NCI-H82 (cell line): ENCODE data around the gene TBC1D1.
"Not testable (repeated sequence)": the region's sequence is repeated elsewhere in the genome, so short reads cannot be mapped to it uniquely, and the experiment has no call there.

Source experiments
- DNase-seq: peaks from one replicate; lab custom pipeline; 2025; lab: John Stamatoyannopoulos, UW

TBC1D1 gene

DNA sequence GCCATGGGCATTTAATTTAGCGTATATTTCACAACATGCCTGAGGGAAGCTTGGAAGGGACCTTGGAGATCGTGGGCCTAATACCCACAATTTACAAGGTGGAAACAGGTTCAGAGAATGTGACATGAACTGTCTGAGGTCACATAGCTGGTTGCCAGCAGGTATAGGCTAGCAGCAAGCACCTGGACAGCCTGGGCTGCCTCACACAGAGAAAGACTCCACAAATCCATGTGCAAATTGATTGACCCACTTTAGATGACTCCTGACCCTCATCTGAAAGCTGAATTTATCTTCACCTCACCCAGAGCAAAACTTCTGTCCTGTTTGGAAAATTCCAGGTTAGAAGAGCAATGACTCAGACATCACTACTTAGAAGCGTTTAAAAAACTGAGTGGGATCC is 75.2 kb downstream of the TBC1D1 start:
- DNase-seq: no peak

DNA sequence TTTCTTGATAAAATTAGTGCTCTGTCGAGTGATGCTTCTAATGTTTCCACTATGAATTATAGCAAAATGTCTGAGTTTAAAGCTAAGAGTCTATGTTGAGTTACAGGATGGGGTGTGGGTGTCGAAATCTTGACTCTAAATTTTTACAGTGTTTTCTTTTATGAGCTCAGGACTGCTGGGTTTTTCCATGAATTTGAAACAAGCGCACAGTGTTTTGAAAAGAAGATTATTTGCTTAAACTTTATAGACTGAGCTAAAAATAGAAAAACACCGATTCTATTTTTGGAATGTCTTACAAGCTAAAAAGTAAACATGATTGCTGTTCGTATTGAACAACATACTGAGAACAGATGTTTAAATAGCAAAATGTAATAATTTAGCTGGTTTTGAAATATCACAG is 76.9 kb downstream of the TBC1D1 start:
- DNase-seq: no peak

DNA sequence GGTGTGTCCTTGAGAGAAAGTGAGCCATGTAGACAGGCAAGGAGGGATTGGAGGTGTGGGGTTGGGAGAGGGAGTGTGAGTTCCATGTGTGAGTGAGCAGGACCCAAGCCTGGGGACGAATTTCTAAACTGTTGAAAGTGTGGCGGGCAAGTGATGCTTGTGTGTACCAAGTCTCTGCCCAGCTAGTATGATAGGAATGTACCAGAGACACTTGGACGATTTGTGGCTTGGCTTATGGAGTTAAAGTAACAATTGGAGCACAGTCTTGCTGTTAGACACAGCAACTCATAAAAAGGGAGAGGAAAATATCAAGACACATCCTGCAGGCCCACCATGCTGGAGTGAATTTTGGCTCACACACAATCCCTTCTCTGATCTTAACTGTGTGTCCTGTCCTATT is 77.9 kb downstream of the TBC1D1 start:
- no peak for DNase-seq

DNA sequence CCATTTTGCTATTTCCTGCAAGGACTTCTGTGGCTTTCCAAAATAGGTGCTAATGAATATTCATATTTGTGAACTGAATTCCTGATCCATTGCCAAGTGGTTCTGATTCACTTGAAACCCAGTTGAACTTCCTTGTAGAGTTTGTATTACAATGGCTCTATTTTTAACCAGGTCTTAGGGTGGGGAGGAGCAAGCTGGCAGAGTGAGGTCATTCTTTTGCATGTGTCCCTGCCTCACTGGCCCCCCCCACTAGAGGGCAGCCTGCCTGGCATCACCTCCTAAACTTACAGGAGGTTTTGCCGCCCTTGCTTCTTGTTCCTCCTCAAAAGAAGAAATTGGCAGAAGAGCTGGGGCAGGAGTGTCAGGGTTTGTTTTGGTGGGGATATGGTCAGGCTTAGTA is 79.8 kb downstream of the TBC1D1 start:
- DNase-seq: peak; percentile 11

DNA sequence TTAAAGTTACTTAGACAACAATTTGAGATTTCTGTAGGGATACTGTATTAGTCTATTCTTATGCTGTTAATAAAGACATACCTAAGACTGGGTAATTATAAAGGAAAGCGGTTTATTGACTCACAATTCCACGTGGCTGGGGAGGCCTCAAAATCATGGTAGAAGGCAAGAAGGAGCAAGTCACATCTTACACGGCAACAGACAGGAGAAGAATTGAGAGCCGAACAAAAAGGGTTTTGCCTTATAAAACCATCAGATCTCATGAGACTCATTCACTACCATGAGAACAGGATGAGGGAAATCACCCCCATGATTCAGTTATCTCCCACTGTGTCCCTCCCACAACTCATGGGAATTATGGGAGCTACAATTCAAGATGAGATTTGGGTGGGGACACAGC is 80.3 kb downstream of the TBC1D1 start:
- DNase-seq: no peak

DNA sequence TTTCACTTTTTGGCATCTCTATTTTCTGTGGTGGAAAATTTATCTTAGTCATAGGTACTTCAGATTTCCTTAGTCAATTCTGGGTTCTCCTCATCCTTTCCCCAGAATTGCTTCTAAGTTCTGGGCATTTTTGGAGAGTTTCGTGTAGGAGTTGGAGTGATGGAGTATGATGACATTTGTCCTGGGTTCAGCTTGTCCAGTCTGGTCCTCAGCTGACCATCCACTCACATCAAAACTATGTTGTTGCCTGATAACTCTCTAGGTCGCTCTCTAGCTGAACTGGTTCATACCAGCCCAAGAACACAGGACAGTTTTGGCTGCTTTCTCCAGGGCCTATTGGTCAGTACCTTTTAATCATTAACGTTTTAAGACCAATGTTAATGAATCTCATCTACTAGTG is 82.6 kb downstream of the TBC1D1 start:
- DNase-seq: no peak

DNA sequence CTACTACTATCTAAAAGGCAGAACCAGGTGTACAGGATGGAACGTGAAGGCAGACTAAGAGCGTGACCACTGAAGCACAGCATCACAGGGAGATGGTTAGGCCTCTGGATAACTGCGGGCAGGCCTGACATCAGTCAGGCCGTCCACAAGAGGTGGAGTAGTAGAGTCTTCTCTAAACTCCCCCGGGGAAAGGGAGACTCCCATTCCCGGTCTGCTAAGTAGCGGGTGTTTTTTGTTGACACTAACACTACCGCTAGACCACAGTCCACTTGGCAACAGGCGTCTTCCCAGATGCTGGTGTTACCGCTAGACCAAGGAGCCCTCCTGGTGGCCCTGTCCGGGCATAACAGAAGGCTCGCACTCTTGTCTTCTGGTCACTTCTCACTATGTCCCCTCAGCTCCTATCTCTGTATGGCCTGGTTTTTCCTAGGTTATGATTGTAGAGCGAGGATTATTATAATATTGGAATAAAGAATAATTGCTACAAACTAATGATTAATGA is 84.5 kb downstream of the TBC1D1 start:
- DNase-seq: not testable (repeated sequence)

DNA sequence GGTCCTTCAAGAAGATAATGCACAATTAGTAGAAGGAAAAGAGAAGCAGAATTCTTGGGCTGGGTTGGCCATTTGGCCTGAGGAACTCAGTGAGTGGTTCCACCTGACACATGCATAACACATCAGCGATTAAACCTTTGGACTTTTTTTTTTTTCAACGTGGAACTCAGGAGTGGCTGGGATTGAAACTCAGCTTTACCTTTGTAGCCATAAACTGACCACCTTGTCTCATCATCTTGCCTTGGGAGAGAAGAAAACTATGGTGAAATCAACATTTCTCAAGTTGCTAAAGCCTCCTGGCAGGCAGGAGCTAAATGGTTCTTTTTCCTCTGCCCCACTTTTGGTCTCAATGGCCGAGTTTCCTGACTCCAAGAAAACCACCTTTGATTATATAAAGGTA is 85.6 kb downstream of the TBC1D1 start:
- DNase-seq: peak; percentile 38

DNA sequence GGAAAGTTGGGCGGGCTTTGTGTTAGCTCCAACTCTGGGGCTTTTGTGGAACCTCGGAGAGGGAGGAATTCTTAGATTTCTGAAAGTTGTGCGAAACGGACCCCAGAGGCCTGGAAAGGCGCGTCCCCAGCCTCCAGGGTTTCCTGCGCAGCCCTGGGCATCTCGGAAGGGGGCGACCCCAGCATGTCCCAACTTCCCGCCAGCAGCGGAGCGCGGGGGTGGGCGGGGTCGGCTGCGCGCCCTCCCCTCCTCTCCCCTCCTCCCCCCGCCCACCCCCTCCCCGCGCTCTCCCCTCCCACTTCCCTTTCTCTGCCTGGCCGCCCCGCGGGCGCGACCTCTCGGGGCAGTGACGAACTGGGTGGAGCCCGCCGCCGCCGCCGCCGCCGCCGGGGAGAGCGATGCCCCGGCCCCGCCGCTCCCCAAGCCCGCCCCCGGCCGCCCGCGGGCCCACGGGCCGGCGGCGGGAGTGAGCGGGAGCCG is 86.1 kb downstream of the TBC1D1 start:
- DNase-seq: peak; percentile 82

DNA sequence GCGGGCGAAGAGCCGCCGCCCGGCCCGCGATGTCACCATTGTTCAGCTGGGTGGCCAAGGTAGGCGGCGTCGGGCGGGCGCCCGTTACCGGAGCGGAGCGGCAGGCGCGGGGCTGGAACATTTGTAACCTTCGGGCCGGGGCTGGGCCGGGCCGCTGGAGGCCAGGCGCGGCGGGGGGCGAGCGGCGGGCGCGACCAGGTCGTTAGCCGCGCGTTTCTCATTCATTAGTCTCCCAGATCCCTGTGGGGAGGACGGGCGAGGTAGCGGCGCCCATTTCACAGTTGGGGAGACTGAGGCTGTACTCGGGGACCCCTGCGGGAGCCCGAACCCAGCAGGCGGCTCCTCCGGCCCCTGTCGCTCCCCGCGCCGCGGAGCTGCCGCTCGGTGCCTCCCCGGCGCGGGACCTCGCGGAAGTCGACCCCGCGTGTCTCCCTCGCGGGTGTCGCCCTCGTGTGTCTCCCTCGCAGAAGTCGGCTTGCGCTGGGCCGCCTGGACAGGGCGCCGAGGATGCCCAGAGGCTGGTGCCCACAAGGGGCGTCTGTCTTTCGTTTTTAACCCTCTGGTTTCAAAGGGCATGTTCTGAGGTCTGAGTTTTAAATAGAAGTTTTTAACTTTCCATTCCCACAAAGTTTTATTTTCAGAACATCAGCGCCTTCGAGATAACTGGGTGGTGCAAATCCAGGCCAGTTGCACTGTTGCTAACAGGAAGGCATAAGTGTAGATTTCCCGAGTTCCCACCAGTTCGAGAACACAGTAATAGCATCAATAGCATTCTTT is 86.8 kb downstream of the TBC1D1 start:
- peak; percentile 58 for DNase-seq

DNA sequence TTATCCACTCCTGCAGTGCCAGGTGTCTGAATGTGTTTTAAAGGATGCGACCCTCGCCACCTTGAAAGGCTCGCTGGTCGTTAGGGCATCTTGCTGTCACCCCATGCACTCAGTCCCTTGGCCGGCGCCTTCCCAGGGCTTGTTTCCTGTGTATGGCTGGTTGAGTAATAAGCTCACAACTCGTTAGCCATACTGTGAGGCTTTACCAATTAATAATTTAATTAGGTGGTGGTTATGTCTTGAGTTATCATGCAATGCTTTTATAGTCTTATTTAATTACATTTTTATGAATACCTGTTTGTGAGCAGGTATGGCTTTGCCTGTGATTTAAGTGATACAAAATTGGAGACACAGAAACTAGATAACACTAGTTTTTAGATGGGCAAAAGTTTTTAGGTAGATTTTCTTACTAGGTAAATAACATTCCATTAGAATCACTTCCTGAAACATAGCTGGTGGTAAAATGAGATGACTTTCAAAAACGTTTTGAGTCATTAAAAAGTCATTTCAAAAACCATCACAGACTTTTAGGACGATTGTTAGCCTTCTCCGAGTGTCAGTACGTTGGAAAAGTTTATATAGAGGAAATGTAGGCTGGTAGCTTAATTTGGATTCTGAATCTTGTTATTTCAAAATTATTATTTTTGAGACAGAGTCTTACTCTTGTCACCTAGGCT is 87.5 kb downstream of the TBC1D1 start:
- DNase-seq: peak; percentile 25

DNA sequence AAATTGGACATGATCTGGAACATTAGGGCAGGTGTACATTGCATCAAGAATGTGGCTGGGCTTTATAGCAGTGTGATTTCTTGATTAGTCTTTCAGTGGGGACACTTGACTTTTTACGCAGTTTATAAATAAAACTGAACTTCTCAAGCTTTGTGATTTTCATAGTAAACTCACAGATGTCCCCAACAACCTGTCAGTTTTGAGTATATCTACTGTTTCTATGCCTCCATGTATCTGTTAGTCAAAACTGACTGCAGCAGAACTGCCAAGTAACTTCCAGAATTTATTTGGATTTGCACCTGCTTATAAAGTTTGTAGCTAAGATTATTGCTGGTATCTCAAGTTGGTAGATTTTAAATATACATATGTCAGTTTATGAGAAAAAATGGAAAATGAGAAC is 89.4 kb downstream of the TBC1D1 start:
- no peak for DNase-seq

DNA sequence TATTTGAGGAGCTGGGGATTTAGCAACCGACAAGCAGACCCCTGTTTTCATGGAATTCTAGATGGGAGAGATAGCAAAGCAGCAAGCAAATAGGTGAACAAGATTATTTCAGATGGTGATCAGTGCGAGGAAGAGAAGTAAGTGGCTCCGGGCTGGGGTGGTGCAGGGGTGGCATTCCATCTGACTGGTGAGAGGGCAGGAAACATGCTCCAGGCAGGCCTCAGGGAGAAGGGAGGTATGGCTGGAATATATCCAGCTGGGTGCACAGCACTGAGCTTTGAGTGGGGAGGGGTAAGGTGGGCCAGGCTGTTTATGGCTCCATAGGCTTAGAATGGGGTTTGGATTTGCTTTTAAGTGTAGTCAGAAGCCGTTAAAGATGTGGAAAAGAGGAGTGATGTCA is 90.5 kb downstream of the TBC1D1 start:
- DNase-seq: no peak

DNA sequence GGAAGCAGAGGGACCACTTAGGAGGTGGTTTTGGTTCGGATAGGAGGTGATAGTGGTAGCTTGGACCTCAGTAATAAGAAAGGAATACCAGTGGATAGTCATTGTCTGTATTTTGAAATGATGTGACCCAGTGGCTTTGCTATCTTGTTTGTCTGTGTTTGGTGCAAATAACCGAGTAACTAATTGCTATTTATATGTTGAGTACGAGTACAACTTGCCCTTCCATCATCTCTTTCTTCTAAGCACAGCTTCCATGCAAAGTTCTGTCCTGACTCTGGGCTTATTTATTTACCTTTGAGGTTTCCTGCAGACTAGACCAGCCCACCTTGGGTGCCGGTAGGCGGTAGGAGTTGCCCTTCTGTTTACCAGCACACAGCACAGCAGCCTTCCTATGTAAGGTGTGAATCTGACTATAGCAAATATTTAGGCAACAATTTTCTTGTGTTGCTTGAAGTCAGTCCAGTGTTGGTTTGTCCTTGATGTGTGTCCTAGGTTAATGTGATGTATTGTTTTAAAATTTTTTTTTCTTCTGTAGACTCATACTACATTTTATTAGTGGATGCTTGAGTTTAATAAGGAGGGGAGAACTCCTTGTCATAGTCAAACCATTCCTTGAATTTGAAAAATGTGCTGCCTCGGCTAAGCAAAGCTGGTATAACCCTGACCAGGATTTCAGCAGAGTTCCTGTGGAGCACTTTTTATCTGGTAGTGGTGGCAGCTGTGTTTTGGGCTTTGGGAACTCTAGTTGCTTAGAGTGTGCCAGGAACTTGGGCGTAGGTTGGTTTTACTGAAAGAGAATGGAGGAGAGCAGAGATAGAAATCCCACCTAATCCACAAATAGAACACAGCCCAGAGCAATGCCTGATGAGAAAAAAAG is 91.2 kb downstream of the TBC1D1 start:
- no peak for DNase-seq

DNA sequence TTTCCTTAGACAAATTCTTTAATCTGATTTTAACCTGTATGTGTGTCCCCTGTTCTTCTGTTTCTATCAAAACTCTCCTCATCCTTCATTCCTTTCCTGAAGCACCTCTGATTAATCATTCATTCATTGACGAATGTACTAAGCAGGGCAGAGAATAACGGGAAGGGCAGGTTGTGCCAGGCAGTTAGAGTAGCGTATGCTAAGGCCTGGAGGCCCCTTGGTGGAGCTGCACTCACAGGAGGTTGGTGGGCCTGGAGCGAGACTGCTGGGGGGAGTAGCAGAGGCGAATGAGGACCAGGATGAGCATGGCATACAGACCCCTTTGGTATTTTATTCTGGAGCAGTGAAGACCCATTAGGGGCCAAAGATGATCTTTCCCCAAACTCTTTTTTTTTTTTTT is 91.9 kb downstream of the TBC1D1 start:
- no peak for DNase-seq

DNA sequence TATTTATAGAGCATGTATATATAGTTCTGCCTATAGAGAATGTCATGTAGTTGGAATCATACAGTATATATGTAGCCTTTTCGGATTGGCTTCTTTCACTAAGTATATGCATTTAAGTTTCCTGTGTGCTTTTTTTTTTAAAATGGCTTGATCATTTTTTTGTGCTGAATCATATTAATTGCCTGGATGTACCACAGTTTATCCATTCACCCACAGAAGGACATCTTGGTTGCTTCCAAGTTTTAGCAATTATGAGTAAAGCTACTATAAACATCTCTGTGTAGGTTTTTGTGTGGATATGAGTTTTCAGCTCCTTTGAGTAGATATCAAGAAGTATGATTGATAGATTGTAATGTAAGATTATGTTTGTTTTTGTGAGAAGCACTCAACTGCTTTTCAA is 93.1 kb downstream of the TBC1D1 start:
- DNase-seq: no peak

DNA sequence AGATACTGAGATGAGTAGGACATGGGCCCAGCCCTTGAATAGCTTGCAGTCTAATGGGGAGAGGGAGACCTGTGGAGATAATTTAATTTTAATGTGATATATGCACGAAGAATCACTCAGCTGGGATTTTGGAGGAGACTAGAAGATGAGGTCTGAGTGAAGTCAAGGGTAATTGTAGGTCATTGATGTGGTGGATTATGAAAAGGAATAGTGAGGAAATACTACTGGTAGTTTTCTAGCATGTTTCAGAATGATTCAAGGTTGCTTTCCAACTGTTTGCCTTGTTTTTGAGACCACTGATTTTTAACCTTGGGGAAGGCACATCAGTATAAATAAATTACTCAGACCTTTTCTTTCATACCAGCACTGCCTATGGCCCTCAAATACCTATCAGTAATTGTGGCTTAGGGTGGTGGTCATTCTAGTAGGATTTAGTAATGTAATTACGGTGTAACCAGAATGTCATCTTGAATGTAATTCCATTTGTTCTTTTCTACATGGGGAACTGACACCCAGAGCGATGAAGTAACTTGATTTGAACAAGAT is 94.9 kb downstream of the TBC1D1 start:
- DNase-seq: no peak

DNA sequence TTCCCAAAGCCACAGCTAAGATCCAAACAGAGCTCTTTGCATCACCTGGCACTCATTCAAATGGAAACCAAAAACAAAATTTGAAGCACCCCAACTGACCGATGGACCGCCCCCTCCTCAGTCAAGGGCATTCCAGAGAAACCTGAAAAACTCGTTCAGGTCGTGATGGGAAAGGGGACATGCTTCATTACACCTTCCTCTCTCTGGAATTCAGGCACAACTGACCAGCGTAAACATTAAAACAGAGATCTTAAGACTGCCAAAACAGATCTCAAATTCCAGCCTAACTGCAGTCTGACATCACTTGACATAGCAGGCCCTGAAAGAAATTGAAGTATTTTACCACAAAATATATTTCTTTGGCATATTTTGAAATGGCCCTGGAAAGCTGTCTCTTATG is 97.8 kb downstream of the TBC1D1 start:
- no peak for DNase-seq

DNA sequence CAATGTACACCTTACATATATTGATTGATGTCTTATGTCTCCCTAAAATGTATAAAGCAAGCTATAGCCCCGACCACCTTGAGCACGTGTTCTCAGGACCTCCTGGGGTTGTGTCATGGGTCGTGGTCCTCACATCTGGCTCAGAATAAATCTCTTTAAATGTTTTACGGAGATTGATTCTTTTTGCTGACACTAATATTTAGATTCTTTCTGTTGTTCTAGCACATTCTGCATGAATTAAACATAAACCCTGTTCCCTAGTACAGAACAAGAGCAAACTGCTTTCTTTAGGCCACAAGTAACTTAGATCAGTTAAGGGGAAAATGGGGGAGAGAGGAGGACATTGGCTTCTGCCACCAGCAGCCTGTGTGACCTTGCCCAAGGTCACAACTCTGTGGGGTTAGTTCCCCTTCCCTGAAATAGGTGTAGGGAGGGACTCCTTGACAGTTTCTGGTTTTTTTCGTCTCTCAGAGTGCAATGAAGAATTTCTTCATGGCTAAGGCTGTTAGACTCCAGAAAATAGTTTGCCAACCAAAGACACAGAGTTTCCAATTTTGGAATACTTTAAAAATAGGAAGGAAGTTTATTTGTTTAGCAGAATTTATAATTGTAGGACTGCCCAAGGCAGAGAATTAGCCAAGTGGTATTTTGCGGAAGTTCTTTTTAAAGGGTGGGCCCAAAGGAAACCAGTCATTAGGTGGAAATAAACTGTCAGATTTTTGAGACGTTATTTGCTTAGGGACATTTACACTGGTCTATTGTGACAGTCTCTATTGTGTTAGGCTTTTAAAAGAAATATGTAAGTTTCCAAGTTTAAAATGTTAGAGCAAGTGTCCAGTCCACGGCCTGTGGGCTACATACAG is 98.7 kb downstream of the TBC1D1 start:
- no peak for DNase-seq

DNA sequence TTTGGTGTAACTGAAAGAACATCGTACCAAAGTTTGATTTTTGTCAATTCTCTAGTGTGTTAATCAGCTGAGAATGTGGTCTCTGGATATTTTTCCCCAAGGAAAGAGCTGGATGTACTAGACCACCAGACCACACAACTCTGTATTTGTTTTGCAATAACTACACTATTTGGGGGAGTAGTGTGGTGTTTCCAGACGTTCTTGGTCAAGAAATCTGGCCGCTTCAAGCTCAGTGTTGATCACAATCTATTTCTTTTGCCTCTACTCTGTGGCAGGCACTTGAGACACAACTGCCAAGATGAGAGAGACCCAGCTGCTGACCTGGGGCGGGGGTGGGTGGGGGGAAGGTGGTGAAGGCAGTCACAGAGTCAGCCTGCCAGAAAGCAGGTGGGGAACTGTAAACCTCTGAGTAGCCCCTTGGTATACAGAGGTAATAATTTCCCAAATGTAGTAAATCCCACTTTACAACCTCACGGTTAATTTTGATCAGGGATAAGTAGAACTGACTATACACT is 99.9 kb downstream of the TBC1D1 start:
- DNase-seq: no peak
